ENCODE measurements around the gene EHMT1. TPM values are rescaled to one million over a fixed set of nuclear protein-coding genes. Genes with fewer than 3 reads are reported as not detected.

EHMT1 gene
- total RNA-seq, 2 experiments from 2014 or later, result 145 to 295 TPM

DNA sequence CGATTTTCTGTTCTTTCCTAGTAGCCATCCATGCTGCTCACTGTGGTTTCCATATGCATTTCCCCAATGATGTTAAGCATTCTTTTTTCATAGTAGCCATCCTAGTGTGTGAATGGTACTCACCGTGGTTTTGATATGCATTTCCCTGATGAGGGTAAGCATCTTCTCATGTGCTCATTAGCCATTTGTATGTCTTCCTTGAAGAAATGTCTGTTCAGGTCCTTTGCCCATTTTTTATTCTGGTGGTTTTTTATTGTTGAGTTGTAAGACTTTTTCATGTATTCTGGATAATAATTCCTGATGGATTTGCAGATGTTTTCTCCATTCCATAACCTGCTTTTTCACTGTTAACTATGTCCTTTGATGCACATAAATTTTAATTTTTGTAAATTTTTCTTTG is 108.0 kb downstream of the EHMT1 start:
- Histone ChIP-seq H3K4me2 (ENCODE audit: low read length) (no peak overlapping the region), H3K27ac (ENCODE audit: low read depth, low read length, poor library complexity, severe bottlenecking) (no peak overlapping the region), H3K9me2 (ENCODE audit: insufficient read depth, low read length) (no peaks in the 10 kb centered on the region), H4K20me1 (ENCODE audit: insufficient read depth, low read length) (no peaks in the 10 kb centered on the region), H3K79me2 (ENCODE audit: insufficient read depth, low read depth, low read length) (peaks cover 56% of the 10 kb centered on the region), H3K9me3 (ENCODE audit: low read length) (0 out of 2 replicates have a peak, but pooled peaks cover 4% of the 10 kb centered on the region), H2AFZ (ENCODE audit: low read length) (no peak overlapping the region), H3K4me3 (ENCODE audit: low read depth, low read length, poor library complexity, severe bottlenecking) (no peak overlapping the region), H3K36me3 (ENCODE audit: insufficient read depth, low read length) (peaks cover 94% of the 10 kb centered on the region), H3K4me1 (ENCODE audit: insufficient read depth, low read length, poor library complexity, severe bottlenecking) (no peaks in the 10 kb centered on the region)
- no peak for DNase-seq (ENCODE audit: low spot score)
- intact Hi-C loops (cut with micrococcal nuclease; ENCODE audit: unreplicated experiment), result no loop called here
- CTCF ChIA-PET (ENCODE audit: unreplicated experiment), result no interaction called here
- no TSS peak for BruUV-seq (replicated peaks)
- TF ChIP-seq CTCF (conservative IDR thresholded peaks at IDR 0.05; ENCODE audit: low read length) (no peak), EZH2phosphoT487 (IDR thresholded peaks at IDR 0.05; ENCODE audit: borderline replicate concordance, low read depth, low read length) (no peak)
- POLR2A ChIA-PET, result no interaction called here

DNA sequence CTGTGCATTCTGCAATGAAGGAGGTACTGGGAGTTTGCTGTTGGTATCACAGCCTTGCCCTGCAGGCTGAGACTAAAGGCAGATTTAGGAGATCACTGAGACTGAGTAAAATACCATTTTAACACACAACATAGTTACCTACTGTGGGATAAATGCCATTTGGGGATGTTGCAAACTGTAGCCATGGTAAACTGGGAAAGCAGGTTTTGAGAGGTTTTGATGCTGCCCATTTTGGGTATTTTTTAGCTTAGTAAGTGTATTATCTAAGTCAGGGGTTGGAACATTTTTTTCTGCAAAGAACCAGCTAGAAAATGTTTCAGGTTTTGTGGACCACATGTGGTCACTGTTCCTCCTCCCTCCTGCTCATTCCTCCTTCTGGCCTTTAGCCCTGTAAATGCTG is 108.9 kb downstream of the EHMT1 start:
- H3K9me3 ChIP-seq (ENCODE audit: low read length), result peaks cover 6% of the 10 kb centered on the region; the same call in 1 of the 2 replicates
- POLR2A ChIA-PET, result interaction anchor here (0.6 kb wide), 2 partner anchors 11 to 27 kb away, joined by 3 to 4 read pairs; no protein-coding TSS in a partner anchor
- H3K27ac ChIP-seq (ENCODE audit: low read depth, low read length, poor library complexity, severe bottlenecking), result no peak overlapping the region
- H3K4me2 ChIP-seq (ENCODE audit: low read length), result no peak overlapping the region
- CTCF ChIA-PET (ENCODE audit: unreplicated experiment), result no interaction called here
- no TSS peak for BruUV-seq (replicated peaks)
- intact Hi-C loops (cut with micrococcal nuclease; ENCODE audit: unreplicated experiment), result no loop called here
- peaks cover 47% of the 10 kb centered on the region for H3K79me2 ChIP-seq (ENCODE audit: insufficient read depth, low read depth, low read length)
- no peak overlapping the region for H2AFZ ChIP-seq (ENCODE audit: low read length)
- peaks cover 95% of the 10 kb centered on the region for H3K36me3 ChIP-seq (ENCODE audit: insufficient read depth, low read length)
- H3K9me2 ChIP-seq (ENCODE audit: insufficient read depth, low read length), result no peaks in the 10 kb centered on the region
- TF ChIP-seq CTCF (conservative IDR thresholded peaks at IDR 0.05; ENCODE audit: low read length) (no peak), EZH2phosphoT487 (IDR thresholded peaks at IDR 0.05; ENCODE audit: borderline replicate concordance, low read depth, low read length) (no peak)
- no peaks in the 10 kb centered on the region for H3K4me1 ChIP-seq (ENCODE audit: insufficient read depth, low read length, poor library complexity, severe bottlenecking)
- no peak for DNase-seq (ENCODE audit: low spot score)
- no peaks in the 10 kb centered on the region for H4K20me1 ChIP-seq (ENCODE audit: insufficient read depth, low read length)
- no peak overlapping the region for H3K4me3 ChIP-seq (ENCODE audit: low read depth, low read length, poor library complexity, severe bottlenecking)

- H3K27ac ChIP-seq (ENCODE audit: low read depth, low read length, poor library complexity, severe bottlenecking), result no peak overlapping the region
- intact Hi-C loops (cut with micrococcal nuclease; ENCODE audit: unreplicated experiment), result no loop called here
- no peaks in the 10 kb centered on the region for H4K20me1 ChIP-seq (ENCODE audit: insufficient read depth, low read length)
- no peaks in the 10 kb centered on the region for H3K9me2 ChIP-seq (ENCODE audit: insufficient read depth, low read length)
- ChIA-PET CTCF (ENCODE audit: unreplicated experiment) (no interaction called here), POLR2A (interaction anchor here (0.6 kb wide), 1 partner anchor 10 kb away, joined by 3 read pairs; no protein-coding TSS in a partner anchor)
- H3K9me3 ChIP-seq (ENCODE audit: low read length), result peaks cover 16% of the 10 kb centered on the region; the same call in 1 of the 2 replicates
- no TSS peak for BruUV-seq (replicated peaks)
- H3K4me1 ChIP-seq (ENCODE audit: insufficient read depth, low read length, poor library complexity, severe bottlenecking), result no peaks in the 10 kb centered on the region
- no peak overlapping the region for H2AFZ ChIP-seq (ENCODE audit: low read length)
- H3K4me3 ChIP-seq (ENCODE audit: low read depth, low read length, poor library complexity, severe bottlenecking), result no peak overlapping the region
- no peak for TF ChIP-seq CTCF (conservative IDR thresholded peaks at IDR 0.05; ENCODE audit: low read length)
- TF ChIP-seq EZH2phosphoT487 (IDR thresholded peaks at IDR 0.05; ENCODE audit: borderline replicate concordance, low read depth, low read length), result no peak
- DNase-seq (ENCODE audit: low spot score), result no peak
- peaks cover 39% of the 10 kb centered on the region for H3K79me2 ChIP-seq (ENCODE audit: insufficient read depth, low read depth, low read length)
- no peak overlapping the region for H3K4me2 ChIP-seq (ENCODE audit: low read length)
- H3K36me3 ChIP-seq (ENCODE audit: insufficient read depth, low read length), result peaks cover 100% of the 10 kb centered on the region
Observed at GRCh38 chr9:137728444-137729311, 109.9 kb downstream of the EHMT1 start.
